Lower lobe of right lung (tissue), 2 donors: Measurements from ENCODE around the gene TRIM25. TPM values are rescaled to one million over a fixed set of nuclear protein-coding genes. Genes with fewer than 3 reads are reported as not detected.
A peak's percentile ranks its signal among the peaks of the same experiment; 100 is the strongest.

Source experiments
- ATAC-seq, 2 donors: fragments of 200-7000 bp; cut with Tn5 transposase; one replicate each; pipeline ENCODE4 v1.9.1; 2020 to 2022; ENCODE audit warnings: mild to moderate bottlenecking in 2 of 2, moderate library complexity in 2 of 2
- DNase-seq: peaks from one replicate; pipeline ENCODE4 v3.0.0-alpha.2; 2020
- H3K27ac ChIP-seq: fragments of 200-600 bp; one replicate; pipeline ENCODE4 v1.8.0; 2022
- H3K27me3 ChIP-seq: fragments of 200-600 bp; one replicate; pipeline ENCODE4 v1.8.0; 2022; ENCODE audit warnings: low read depth
- H3K36me3 ChIP-seq: fragments of 200-600 bp; one replicate; pipeline ENCODE4 v1.8.0; 2022; ENCODE audit warnings: mild to moderate bottlenecking
- H3K4me1 ChIP-seq: fragments of 200-600 bp; one replicate; pipeline ENCODE4 v1.8.0; 2022
- H3K4me3 ChIP-seq: fragments of 200-600 bp; one replicate; pipeline ENCODE4 v1.8.0; 2022; ENCODE audit warnings: mild to moderate bottlenecking
- H3K9me3 ChIP-seq: fragments of 200-600 bp; one replicate; pipeline ENCODE4 v1.8.0; 2022
- intact Hi-C: fragments of 100-400 bp; cut with DNase I; formaldehyde crosslinking; loops from one replicate; pipeline ENCODE4 v1.11.0; 2022
- total RNA-seq: library from RNA; stranded (reverse); fragmentation: NEBNext Ultra II Directional; extraction: Animal tissue kit (Norgen Biotek cat#: 25700); gene quantifications from one replicate; pipeline ENCODE4 v1.2.1, GENCODE V29; 2021
- TF ChIP-seq, protein P1 (sequence below): fragments of 200-600 bp; IDR thresholded peaks from one replicate; pipeline ENCODE4 v1.8.0; 2022; ENCODE audit warnings: antibody characterized with exemption, mild to moderate bottlenecking
- donor health status: DM: no; HTN: yes; CAD: no; lungs with severe emphysema.

The TRIM25 gene
- total RNA-seq, 1 donor from 2014 or later = 125 TPM

DNA sequence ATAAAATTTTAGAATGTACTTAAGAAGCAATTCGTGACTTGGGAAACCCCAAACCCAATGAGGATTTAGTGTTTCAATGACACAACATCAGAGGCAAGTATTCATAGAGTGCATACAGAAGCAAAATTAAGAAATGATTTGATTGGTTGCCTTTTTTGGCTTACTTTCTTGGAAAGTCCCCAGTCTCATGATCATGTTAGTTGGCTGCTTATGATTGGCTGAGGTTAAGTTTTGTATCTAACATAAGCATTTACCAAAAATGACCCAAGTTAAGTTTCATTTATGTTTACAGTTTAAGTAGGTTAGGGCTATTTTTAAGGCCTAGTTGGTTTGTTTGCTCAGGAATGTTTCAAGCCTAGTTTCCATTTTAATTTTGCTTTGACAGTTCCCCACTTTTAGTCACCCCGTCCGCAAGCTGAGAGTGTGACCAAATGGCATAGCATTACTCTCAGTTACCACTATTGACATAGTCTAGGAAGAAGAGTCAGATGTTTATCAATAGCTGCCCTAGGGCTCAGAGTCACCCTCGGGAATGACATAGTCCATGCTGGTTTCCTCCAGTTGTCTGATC is 43.7 kb downstream of the TRIM25 start:
- Histone ChIP-seq H3K4me3 (no peak overlapping the region), H3K36me3 (no peaks in the 10 kb centered on the region), H3K27ac (no peak overlapping the region), H3K4me1 (peaks cover 7% of the 10 kb centered on the region), H3K27me3 (no peaks in the 10 kb centered on the region), H3K9me3 (no peaks in the 10 kb centered on the region)
- no peak for DNase-seq
- TF ChIP-seq, protein P1, sequence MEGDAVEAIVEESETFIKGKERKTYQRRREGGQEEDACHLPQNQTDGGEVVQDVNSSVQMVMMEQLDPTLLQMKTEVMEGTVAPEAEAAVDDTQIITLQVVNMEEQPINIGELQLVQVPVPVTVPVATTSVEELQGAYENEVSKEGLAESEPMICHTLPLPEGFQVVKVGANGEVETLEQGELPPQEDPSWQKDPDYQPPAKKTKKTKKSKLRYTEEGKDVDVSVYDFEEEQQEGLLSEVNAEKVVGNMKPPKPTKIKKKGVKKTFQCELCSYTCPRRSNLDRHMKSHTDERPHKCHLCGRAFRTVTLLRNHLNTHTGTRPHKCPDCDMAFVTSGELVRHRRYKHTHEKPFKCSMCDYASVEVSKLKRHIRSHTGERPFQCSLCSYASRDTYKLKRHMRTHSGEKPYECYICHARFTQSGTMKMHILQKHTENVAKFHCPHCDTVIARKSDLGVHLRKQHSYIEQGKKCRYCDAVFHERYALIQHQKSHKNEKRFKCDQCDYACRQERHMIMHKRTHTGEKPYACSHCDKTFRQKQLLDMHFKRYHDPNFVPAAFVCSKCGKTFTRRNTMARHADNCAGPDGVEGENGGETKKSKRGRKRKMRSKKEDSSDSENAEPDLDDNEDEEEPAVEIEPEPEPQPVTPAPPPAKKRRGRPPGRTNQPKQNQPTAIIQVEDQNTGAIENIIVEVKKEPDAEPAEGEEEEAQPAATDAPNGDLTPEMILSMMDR = no peak
- intact Hi-C loops = no loop called here
- no peak for ATAC-seq

DNA sequence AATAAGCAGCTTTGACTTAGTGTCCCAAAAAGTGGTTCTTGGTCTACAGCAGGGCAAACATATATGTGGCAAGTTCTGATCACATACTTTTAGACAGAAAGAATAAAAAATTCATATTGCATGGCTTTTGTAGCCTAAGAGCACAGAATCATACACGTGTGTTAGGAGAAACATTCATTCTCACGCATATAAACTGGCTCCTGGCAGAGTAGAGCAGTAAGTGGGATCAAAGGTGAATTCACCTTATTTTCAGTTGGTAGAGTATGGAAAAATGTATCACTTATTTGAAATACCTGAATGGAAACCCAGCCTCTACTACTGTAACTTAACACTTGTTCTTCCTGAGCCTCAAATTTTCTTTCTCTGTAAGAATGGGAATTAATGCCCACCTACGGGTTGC is 45.1 kb downstream of the TRIM25 start:
- Histone ChIP-seq H3K27ac (no peak overlapping the region), H3K9me3 (no peaks in the 10 kb centered on the region), H3K27me3 (no peaks in the 10 kb centered on the region), H3K4me3 (no peak overlapping the region), H3K4me1 (peaks cover 7% of the 10 kb centered on the region), H3K36me3 (peaks cover under 1% of the 10 kb centered on the region)
- DNase-seq (no peak), ATAC-seq (no peak)
- TF ChIP-seq, protein P1 = no peak
- intact Hi-C loops = no loop called here

GRCh38 chr17:56867948-56868376 is 45.9 kb downstream of the TRIM25 start:
- DNase-seq (no peak), ATAC-seq (no peak)
- no peak overlapping the region for H3K27ac ChIP-seq
- no peak overlapping the region for H3K4me3 ChIP-seq
- peaks cover 7% of the 10 kb centered on the region for H3K4me1 ChIP-seq
- no peaks in the 10 kb centered on the region for H3K27me3 ChIP-seq
- TF ChIP-seq, protein P1 = no peak
- H3K9me3 ChIP-seq = no peaks in the 10 kb centered on the region
- intact Hi-C loops = no loop called here
- H3K36me3 ChIP-seq = peaks cover 8% of the 10 kb centered on the region

DNA sequence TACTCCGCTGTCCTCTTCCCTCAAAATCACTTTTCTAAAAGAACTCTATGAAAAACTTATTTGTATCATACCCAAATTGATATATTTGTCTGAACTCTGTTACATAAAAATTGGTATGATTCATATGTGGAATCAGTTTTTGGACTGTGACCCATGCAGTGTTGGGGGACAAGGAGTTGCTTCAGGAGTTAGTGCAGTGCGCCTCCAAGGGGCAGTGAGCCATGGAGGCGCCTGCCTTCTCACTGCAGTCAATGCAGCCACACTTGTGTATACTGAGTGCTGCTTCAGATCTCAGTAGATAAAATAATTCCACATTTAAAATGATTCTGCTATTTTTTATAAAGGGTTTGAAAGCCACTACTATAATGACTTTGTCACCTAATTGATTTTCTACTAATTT is 47.4 kb downstream of the TRIM25 start:
- TF ChIP-seq, protein P1 = peak; percentile 26
- intact Hi-C loops = no loop called here
- Histone ChIP-seq H3K9me3 (no peaks in the 10 kb centered on the region), H3K4me1 (peaks cover 7% of the 10 kb centered on the region), H3K4me3 (no peak overlapping the region), H3K36me3 (peaks cover 23% of the 10 kb centered on the region), H3K27ac (no peak overlapping the region), H3K27me3 (no peaks in the 10 kb centered on the region)
- DNase-seq (no peak), ATAC-seq (no peak)

GRCh38 chr17:56866076-56866475 is 47.8 kb downstream of the TRIM25 start:
- Histone ChIP-seq H3K4me1 (peaks cover 7% of the 10 kb centered on the region), H3K4me3 (no peak overlapping the region), H3K27ac (no peak overlapping the region), H3K36me3 (peaks cover 27% of the 10 kb centered on the region), H3K9me3 (no peaks in the 10 kb centered on the region), H3K27me3 (no peaks in the 10 kb centered on the region)
- intact Hi-C loops = no loop called here
- no peak for DNase-seq
- TF ChIP-seq, protein P1 = no peak
- no peak for ATAC-seq
